ENCODE measurements around the gene ARAP3. TPM values are rescaled to one million over a fixed set of nuclear protein-coding genes. Genes with fewer than 3 reads are reported as not detected.

The ARAP3 gene
- polyA plus RNA-seq, 1 donor (not counting 4 experiments of a cell fraction or from before 2014, with no cell fraction given), result 1.3 TPM

GRCh38 chr5:141605523-141606277, 76.3 kb downstream of the ARAP3 start:
- Histone ChIP-seq H3K9me1 (ENCODE audit: control insufficient read depth, extremely low read depth, insufficient read depth, low read length) (no peaks in the 10 kb centered on the region), H3K9ac (ENCODE audit: control insufficient read depth, extremely low read depth, insufficient read depth, low read length) (no peak overlapping the region), H3K79me2 (ENCODE audit: control insufficient read depth, insufficient read depth, low read length) (peaks cover 88% of the 10 kb centered on the region), H2AFZ (ENCODE audit: control insufficient read depth, low read length) (no peak overlapping the region), H3K9me3 (ENCODE audit: control insufficient read depth, low read depth, low read length) (no peaks in the 10 kb centered on the region), H3K27me3 (ENCODE audit: control insufficient read depth, extremely low read depth, insufficient read depth, low read length) (no peaks in the 10 kb centered on the region), H4K20me1 (ENCODE audit: control insufficient read depth, extremely low read depth, insufficient read depth, low read length) (peaks cover 5% of the 10 kb centered on the region), H3K27ac (ENCODE audit: control insufficient read depth, insufficient read depth, low read length) (peak overlapping the region; percentile 85), H3K4me1 (ENCODE audit: control insufficient read depth, extremely low read depth, insufficient read depth, low read length) (peaks cover 18% of the 10 kb centered on the region), H3K4me3 (ENCODE audit: control insufficient read depth in 2 of 3, extremely low read depth in 1 of 3, insufficient read depth in 2 of 3, low read depth in 1 of 3, low read length in 3 of 3) (no peak overlapping the region), H3K36me3 (ENCODE audit: control insufficient read depth in 2 of 2, extremely low read depth in 1 of 2, insufficient read depth in 2 of 2, low read length in 2 of 2) (peaks cover under 1 to 1% of the 10 kb centered on the region in 2 experiments), H3K4me2 (ENCODE audit: control insufficient read depth, extremely low read depth, insufficient read depth, low read depth, low read length) (peak overlapping the region; percentile 17)
- FAIRE-seq, result no peak
- dilution Hi-C loops (cut with MboI; ENCODE audit: extremely low pct_ligation_motif_present, low sequenced_read_pairs), result no loop called here
- DNase-seq (ENCODE audit: low read depth, low spot score), result no peak
- TF ChIP-seq EZH2 (IDR thresholded peaks at IDR 0.05; ENCODE audit: low read length), result no peak
- TF ChIP-seq CTCF (optimal IDR thresholded peaks at IDR 0.05 in 1 of 3, IDR thresholded peaks at IDR 0.05 in 1 of 3, conservative IDR thresholded peaks at IDR 0.05 in 1 of 3; ENCODE audit: extremely low read depth in 1 of 3, insufficient read depth in 2 of 3, low read length in 3 of 3), result no peak

DNA sequence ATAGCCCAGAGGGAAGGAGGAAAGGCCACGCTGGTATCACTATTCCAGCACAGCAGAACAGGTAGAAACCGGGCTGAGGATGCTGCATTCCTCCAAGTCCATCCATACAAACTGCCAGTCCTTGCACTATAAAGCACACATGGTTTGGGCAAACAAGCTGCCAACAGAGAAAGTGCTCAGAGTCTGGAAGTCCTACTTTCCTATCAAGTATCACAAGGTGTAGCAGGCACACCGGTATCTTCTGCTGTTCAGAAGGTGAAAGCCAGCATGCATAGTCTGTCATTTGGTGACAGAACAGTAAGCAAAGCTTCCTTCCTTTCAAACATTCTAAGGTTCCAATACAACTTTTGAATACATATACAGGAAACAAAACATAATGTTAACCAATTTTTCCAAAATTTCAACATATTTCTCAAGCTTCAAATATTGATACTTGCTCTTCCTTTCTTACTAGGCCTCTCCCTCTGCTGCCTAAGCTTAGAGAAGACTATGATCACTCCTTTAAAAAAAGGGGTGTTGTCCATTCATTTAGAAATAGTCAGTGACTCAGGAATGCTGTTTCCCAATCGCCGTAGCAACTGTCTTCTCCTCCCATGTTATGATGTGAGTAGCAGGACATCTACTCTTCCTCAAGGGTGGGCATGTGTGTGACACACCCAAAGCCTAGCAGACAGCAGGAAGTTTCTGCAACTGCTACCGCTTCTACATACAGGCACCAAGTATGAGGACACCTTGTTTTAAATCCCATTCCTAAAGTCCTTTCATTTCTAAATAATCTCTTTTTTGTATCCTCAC, 77.9 kb downstream of the ARAP3 start:
- H3K27ac ChIP-seq (ENCODE audit: control insufficient read depth, insufficient read depth, low read length), result peak overlapping the region; percentile 89
- no peak overlapping the region for H2AFZ ChIP-seq (ENCODE audit: control insufficient read depth, low read length)
- no peaks in the 10 kb centered on the region for H3K9me1 ChIP-seq (ENCODE audit: control insufficient read depth, extremely low read depth, insufficient read depth, low read length)
- FAIRE-seq (peak; percentile 94), DNase-seq (ENCODE audit: low read depth, low spot score) (peak; percentile 77)
- no peaks in the 10 kb centered on the region for H3K9me3 ChIP-seq (ENCODE audit: control insufficient read depth, low read depth, low read length)
- peaks cover 0 to 2% of the 10 kb centered on the region in 2 experiments for H3K36me3 ChIP-seq (ENCODE audit: control insufficient read depth in 2 of 2, extremely low read depth in 1 of 2, insufficient read depth in 2 of 2, low read length in 2 of 2)
- H3K79me2 ChIP-seq (ENCODE audit: control insufficient read depth, insufficient read depth, low read length), result peaks cover 90% of the 10 kb centered on the region
- H3K9ac ChIP-seq (ENCODE audit: control insufficient read depth, extremely low read depth, insufficient read depth, low read length), result peak overlapping the region; percentile 65
- dilution Hi-C loops (cut with MboI; ENCODE audit: extremely low pct_ligation_motif_present, low sequenced_read_pairs), result no loop called here
- H3K4me2 ChIP-seq (ENCODE audit: control insufficient read depth, extremely low read depth, insufficient read depth, low read depth, low read length), result peak overlapping the region; percentile 60
- TF ChIP-seq EZH2 (IDR thresholded peaks at IDR 0.05; ENCODE audit: low read length), result no peak
- no peak for TF ChIP-seq CTCF (optimal IDR thresholded peaks at IDR 0.05 in 1 of 3, IDR thresholded peaks at IDR 0.05 in 1 of 3, conservative IDR thresholded peaks at IDR 0.05 in 1 of 3; ENCODE audit: extremely low read depth in 1 of 3, insufficient read depth in 2 of 3, low read length in 3 of 3)
- H4K20me1 ChIP-seq (ENCODE audit: control insufficient read depth, extremely low read depth, insufficient read depth, low read length), result peaks cover 5% of the 10 kb centered on the region
- H3K4me1 ChIP-seq (ENCODE audit: control insufficient read depth, extremely low read depth, insufficient read depth, low read length), result peaks cover 18% of the 10 kb centered on the region
- H3K27me3 ChIP-seq (ENCODE audit: control insufficient read depth, extremely low read depth, insufficient read depth, low read length), result no peaks in the 10 kb centered on the region
- H3K4me3 ChIP-seq (ENCODE audit: control insufficient read depth in 2 of 3, extremely low read depth in 1 of 3, insufficient read depth in 2 of 3, low read depth in 1 of 3, low read length in 3 of 3), result peak overlapping the region in 1 of 3 experiments; percentile 47

Other genes starting within 250 kb of the ARAP3 start
- 9.8 to 45.1 TPM (median 15.2 TPM) in 3 replicates for gene PCDHGC3, start 206.3 kb downstream of the ARAP3 start, polyA plus RNA-seq
- 0.12 to 0.15 TPM (median 0.13 TPM) in 3 replicates for gene PCDHGC4, start 197.2 kb downstream of the ARAP3 start, polyA plus RNA-seq
- gene PCDHGC5, start 193.1 kb downstream of the ARAP3 start, polyA plus RNA-seq, result 0.77 to 1.6 TPM (median 1.5 TPM) in 3 replicates
- 64.7 to 130 TPM (median 72.0 TPM) in 3 replicates for gene DIAPH1, start 63.2 kb downstream of the ARAP3 start, polyA plus RNA-seq
- gene HDAC3, start 45.4 kb downstream of the ARAP3 start, polyA plus RNA-seq, result 93.6 to 97.4 TPM (median 96.0 TPM) in 3 replicates
- gene RELL2, start 45.2 kb downstream of the ARAP3 start, polyA plus RNA-seq, result 8.9 to 11.1 TPM (median 10.2 TPM) in 3 replicates
- 9.7 to 17.1 TPM (median 13.5 TPM) in 3 replicates for gene FCHSD1, start 30.8 kb downstream of the ARAP3 start, polyA plus RNA-seq
- gene PCDH1, start 196.2 kb upstream of the ARAP3 start, polyA plus RNA-seq, result 10.0 to 19.9 TPM (median 14.2 TPM) in 3 replicates
- 37.3 to 49.6 TPM (median 37.5 TPM) in 3 replicates for gene DELE1, start 241.6 kb upstream of the ARAP3 start, polyA plus RNA-seq

All from keratinocyte (primary cell).